Tibial artery (tissue), 4 donors: ENCODE data around the gene RNF187.

Experiments
- DNase-seq, 2 donors: peaks; one replicate each; pipeline ENCODE4 v3.0.0-alpha.2; 2019
- H3K27ac ChIP-seq, 2 donors: fragments of 200-600 bp; sonication (generic) in 1 of 2; 1 replicate in 1 of 2; 2 replicates in 1 of 2; pipeline ENCODE4 v1.5.1; 2018 to 2019; ENCODE audit warnings: mild to moderate bottlenecking in 1 of 2
- H3K27me3 ChIP-seq, 2 donors: fragments of 200-600 bp; sonication (generic) in 1 of 2; one replicate each; pipeline versions ENCODE4 v1.5.1 to v1.6.0; 2016 to 2019
- H3K36me3 ChIP-seq, 3 donors: fragments of 200-600 bp; sonication (generic) in 2 of 3; one replicate each; pipeline ENCODE4 v1.5.1; 2016 to 2019; ENCODE audit warnings: mild to moderate bottlenecking in 2 of 3
- H3K4me1 ChIP-seq, 4 donors: fragments of 200-600 bp; sonication (generic) in 2 of 4; 1 replicate in 3 of 4; 2 replicates in 1 of 4; pipeline ENCODE4 v1.5.1; 2016 to 2019
- H3K4me3 ChIP-seq, 2 donors: fragments of 200-600 bp; sonication (generic) in 1 of 2; 1 replicate in 1 of 2; 2 replicates in 1 of 2; pipeline ENCODE4 v1.5.1; 2018 to 2019; ENCODE audit warnings: mild to moderate bottlenecking in 2 of 2
- H3K9me3 ChIP-seq, 3 donors: fragments of 200-600 bp; sonication (generic) in 1 of 3; one replicate each; pipeline ENCODE4 v1.5.1; 2016 to 2019
- intact Hi-C: fragments of 100-400 bp; cut with DNase I; formaldehyde crosslinking; loops from one replicate; pipeline ENCODE4 v1.15.0; 2023; ENCODE audit warnings: low total_unique reads
- TF ChIP-seq, protein P1 (sequence below), 2 experiments: fragments of 200-600 bp in 1 of 2; fragments of 450-650 bp in 1 of 2; IDR thresholded peaks; one replicate each; pipeline ENCODE4 v1.5.1; 2017 to 2019; ENCODE audit warnings: antibody characterized with exemption in 2 of 2, mild to moderate bottlenecking in 1 of 2, moderate library complexity in 1 of 2

The RNF187 gene

DNA sequence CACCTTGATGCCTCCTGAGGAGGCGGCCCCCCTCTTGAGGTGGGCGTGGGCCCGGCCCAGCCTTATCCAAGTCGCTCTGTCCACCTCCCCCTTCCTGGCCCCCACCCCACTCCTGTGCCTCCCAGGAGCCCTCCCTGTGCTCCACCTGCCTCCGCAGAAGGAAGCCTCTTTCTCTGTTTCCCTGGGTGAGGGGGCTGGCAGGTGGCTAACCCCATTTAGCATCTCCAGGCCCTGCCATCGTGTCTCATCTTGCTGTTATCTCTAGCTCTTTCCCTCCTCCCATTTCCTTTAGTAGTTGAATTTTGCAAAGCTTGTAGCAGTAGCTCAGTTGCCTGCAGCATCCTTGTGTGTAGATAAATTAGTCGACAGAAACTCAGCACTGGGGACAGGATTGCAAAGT lies 7.2 kb downstream of the RNF187 start:
- peaks cover 38 to 75% (median 64%) of the 10 kb centered on the region in 3 donors for H3K36me3 ChIP-seq

DNA sequence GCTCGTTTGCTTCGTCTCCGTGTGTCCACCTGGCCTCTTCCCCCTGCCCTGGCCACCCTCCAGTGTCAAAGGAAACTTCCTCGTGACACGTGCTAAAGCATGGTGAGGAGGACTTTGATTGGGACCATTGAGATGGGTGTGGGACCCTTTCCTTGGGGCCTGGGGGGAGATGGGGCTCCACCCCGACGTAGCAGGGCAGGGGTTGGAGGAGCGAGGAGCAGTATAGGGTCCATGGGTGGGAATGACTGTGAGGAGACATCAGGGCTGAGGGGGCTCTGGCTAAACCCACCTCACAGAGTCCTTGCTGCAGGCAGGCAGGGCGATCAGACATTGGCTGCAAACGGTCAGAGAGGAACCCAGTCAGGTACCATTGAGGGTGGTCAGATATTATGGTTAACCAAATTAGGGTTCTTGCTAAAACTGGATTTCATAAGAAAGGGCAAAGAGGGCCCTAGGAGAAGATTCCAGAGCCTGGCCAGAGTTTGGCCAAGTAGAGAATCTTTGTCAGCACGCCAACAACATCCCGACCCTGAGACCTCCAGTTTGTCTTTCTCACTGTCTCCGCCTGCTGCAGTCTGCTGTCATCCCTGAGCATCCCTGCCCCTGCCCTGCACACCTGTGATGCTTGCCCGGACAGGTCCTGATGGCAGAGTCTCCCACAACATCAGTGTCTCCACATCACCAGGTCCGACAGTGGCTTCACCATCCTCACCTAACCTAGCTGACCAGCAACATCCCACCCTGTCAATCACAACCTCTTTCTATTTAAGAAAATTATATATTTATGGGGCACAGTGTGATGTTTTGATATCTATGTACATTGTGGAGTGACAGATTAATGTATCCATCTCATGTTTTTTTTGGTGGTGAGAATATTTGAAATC lies 8.0 kb downstream of the RNF187 start:
- H3K27me3 ChIP-seq: no peaks in the 10 kb centered on the region
- H3K9me3 ChIP-seq: no peaks in the 10 kb centered on the region
- no peak overlapping the region for H3K27ac ChIP-seq
- TF ChIP-seq, protein P1, sequence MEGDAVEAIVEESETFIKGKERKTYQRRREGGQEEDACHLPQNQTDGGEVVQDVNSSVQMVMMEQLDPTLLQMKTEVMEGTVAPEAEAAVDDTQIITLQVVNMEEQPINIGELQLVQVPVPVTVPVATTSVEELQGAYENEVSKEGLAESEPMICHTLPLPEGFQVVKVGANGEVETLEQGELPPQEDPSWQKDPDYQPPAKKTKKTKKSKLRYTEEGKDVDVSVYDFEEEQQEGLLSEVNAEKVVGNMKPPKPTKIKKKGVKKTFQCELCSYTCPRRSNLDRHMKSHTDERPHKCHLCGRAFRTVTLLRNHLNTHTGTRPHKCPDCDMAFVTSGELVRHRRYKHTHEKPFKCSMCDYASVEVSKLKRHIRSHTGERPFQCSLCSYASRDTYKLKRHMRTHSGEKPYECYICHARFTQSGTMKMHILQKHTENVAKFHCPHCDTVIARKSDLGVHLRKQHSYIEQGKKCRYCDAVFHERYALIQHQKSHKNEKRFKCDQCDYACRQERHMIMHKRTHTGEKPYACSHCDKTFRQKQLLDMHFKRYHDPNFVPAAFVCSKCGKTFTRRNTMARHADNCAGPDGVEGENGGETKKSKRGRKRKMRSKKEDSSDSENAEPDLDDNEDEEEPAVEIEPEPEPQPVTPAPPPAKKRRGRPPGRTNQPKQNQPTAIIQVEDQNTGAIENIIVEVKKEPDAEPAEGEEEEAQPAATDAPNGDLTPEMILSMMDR (IDR thresholded peaks at IDR 0.05): no peak
- no peak overlapping the region for H3K4me3 ChIP-seq
- H3K4me1 ChIP-seq: peaks cover 0 to 7% (median 5%) of the 10 kb centered on the region in 4 donors
- intact Hi-C loops: loop anchor here (2.0 kb wide), 1 partner anchor 44 kb away; no protein-coding TSS in a partner anchor
- DNase-seq: no peak
- H3K36me3 ChIP-seq: peaks cover 34 to 67% (median 57%) of the 10 kb centered on the region in 3 donors

More for the DNA sequence above, 7.2 kb downstream of the RNF187 start:
- TF ChIP-seq, protein P1 (IDR thresholded peaks at IDR 0.05): no peak
- Histone ChIP-seq H3K4me1 (peaks cover 0 to 14% (median 11%) of the 10 kb centered on the region in 4 donors), H3K27me3 (no peaks in the 10 kb centered on the region), H3K27ac (no peak overlapping the region), H3K4me3 (no peak overlapping the region), H3K9me3 (no peaks in the 10 kb centered on the region)
- no peak for DNase-seq
- intact Hi-C loops: loop anchor here (2.0 kb wide), 1 partner anchor 44 kb away; no protein-coding TSS in a partner anchor

DNA sequence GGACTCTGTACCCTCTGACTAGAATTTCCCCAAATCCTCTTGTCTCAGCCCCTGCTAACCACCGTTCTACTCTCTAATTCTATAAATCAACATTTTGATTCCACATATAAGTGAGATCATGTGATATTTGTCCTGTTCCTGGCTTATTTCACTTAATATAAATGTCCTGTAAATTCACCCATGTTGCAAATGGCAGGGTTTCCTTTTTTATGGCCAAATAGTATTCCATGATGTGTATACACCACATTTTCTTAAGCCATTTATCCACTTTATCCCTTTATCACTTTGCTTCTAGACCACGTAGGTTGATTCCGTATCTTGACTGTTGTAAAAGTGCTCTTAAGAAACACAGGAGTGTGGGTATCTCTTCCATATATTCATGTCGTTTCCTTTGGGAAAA lies 8.9 kb downstream of the RNF187 start:
- no peaks in the 10 kb centered on the region for H3K9me3 ChIP-seq
- TF ChIP-seq, protein P1 (IDR thresholded peaks at IDR 0.05): no peak
- H3K27ac ChIP-seq: no peak overlapping the region
- intact Hi-C loops: no loop called here
- no peak overlapping the region for H3K4me3 ChIP-seq
- peaks cover 27 to 58% (median 49%) of the 10 kb centered on the region in 3 donors for H3K36me3 ChIP-seq
- DNase-seq: no peak
- H3K27me3 ChIP-seq: no peaks in the 10 kb centered on the region
- H3K4me1 ChIP-seq: peaks cover 1 to 6% (median 4%) of the 10 kb centered on the region in 4 donors

DNA sequence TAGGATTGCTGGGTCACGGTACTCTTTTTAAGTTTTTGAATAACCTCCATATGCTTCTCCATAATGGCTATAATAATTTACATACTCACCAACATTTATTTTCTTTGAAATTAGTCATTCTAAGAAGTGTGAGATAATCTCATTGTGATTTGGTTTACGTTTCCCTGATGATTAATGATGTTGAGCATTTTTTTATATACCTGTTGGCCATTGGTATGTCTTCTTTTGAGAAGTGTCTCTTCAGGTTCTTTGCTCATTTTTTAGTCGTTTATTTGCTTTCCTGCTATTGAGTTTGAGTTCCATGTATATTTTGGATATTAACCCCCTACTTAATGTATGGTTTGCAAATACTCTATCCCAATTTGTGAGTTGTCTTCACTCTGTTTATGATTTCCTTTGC lies 9.3 kb downstream of the RNF187 start:
- intact Hi-C loops: no loop called here
- Histone ChIP-seq H3K27ac (no peak overlapping the region), H3K9me3 (no peaks in the 10 kb centered on the region), H3K36me3 (peaks cover 27 to 55% (median 49%) of the 10 kb centered on the region in 3 donors), H3K27me3 (no peaks in the 10 kb centered on the region), H3K4me1 (peaks cover 4 to 10% (median 8%) of the 10 kb centered on the region in 4 donors), H3K4me3 (no peak overlapping the region)
- DNase-seq: no peak
- TF ChIP-seq, protein P1 (IDR thresholded peaks at IDR 0.05): no peak

DNA sequence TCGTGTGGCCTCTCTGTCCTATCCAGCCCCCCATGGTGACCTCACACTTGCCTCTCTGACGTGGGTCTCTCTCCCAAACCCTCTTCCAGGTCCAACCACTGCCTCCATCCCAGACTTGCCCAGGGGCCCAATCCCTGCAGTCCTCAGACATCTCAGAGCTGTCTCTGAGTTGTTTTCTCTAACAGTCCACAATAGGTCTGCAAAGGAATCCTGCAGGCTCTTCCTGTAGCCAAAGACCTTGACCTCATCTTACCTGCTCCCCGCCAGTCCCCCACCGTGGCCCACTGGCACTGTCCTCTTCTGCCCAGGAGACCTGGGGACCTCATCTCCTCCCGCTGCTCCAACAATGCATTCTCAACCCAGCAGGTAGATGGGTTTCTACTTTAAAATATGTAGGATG lies 10.0 kb downstream of the RNF187 start:
- Histone ChIP-seq H3K36me3 (peaks cover 27 to 48% (median 46%) of the 10 kb centered on the region in 3 donors), H3K27me3 (no peaks in the 10 kb centered on the region), H3K4me3 (no peak overlapping the region), H3K27ac (no peak overlapping the region), H3K4me1 (peaks cover 4 to 10% (median 9%) of the 10 kb centered on the region in 4 donors), H3K9me3 (no peaks in the 10 kb centered on the region)
- TF ChIP-seq, protein P1 (IDR thresholded peaks at IDR 0.05): no peak
- intact Hi-C loops: no loop called here
- DNase-seq: no peak
